SK-N-SH treated with all-trans-retinoic acid at 6 μM for 48 hours (cell line): Measurements from ENCODE around the gene CEBPA.

Experiments
- ARNTL ChIP-seq: fragments of 450-650 bp; formaldehyde crosslinking; IDR thresholded peaks from 2 replicates; pipeline ENCODE4 v1.5.0; 2020; ENCODE audit warnings: low read depth, mild to moderate bottlenecking, moderate library complexity, borderline replicate concordance
- PPARA ChIP-seq: fragments of 250-450 bp; sonication (Bioruptor Pico); IDR thresholded peaks from 2 replicates; pipeline ENCODE4 v1.5.0; 2020; ENCODE audit warnings: mild to moderate bottlenecking, borderline replicate concordance
- ZNF70 ChIP-seq: fragments of 450-650 bp; formaldehyde crosslinking; IDR thresholded peaks from 2 replicates; pipeline ENCODE4 v1.5.0; 2020; ENCODE audit warnings: mild to moderate bottlenecking, moderate library complexity
- ZNF8 ChIP-seq: fragments of 450-650 bp; formaldehyde crosslinking; IDR thresholded peaks from 2 replicates; pipeline ENCODE4 v1.5.0; 2020; ENCODE audit warnings: mild to moderate bottlenecking, moderate library complexity

- TF ChIP-seq PPARA (no peak), ZNF70 (CRISPR knock-in tag) (no peak), ZNF8 (CRISPR knock-in tag) (no peak), ARNTL (CRISPR knock-in tag) (no peak)
Observed at GRCh38 chr19:33306191-33306590, 3.9 kb upstream of the CEBPA start.
